SK-N-SH (cell line): ENCODE results near the gene RGS7. TPM values are rescaled to one million over a fixed set of nuclear protein-coding genes. Genes with fewer than 3 reads are reported as not detected.

Experiments used
- CTCF ChIA-PET: fragments of 300-600, 350-600 bp; formaldehyde crosslinking; extraction: SDS; loops from one replicate; lab custom pipeline; 2021; lab: Yijun Ruan, JAX
- POLR2A ChIA-PET: fragments of 350-600 bp; sonication (Branson Sonifier 250); formaldehyde crosslinking; extraction: SDS; loops from one replicate; lab custom pipeline; 2020; ENCODE audit warnings: antibody characterized with exemption, inconsistent platforms; lab: Yijun Ruan, JAX
- DNase-seq: peaks from one replicate; pipeline ENCODE4 v3.0.0; 2012
- H2AFZ ChIP-seq: fragments of 200-600 bp; sonication (generic); 2 replicates; pipeline ENCODE4 v1.8.1; 2016; ENCODE audit warnings: antibody characterized with exemption, mild to moderate bottlenecking, low read depth
- H3F3A ChIP-seq: fragments of 200-600 bp; sonication (generic); replicated peaks from 2 replicates; pipeline ENCODE3; 2016; ENCODE audit warnings: antibody characterized with exemption, mild to moderate bottlenecking; ENCODE audit not compliant: insufficient read depth
- H3K27ac ChIP-seq, 2 experiments: fragments of 200-500 bp in 1 of 2; fragments of 200-600 bp in 1 of 2; sonication (Bioruptor generic) in 1 of 2; sonication (generic), shearing (Covaris generic) in 1 of 2; 2 replicates each; pipeline versions ENCODE4 v1.5.1 to v1.6.1; 2014 to 2016; ENCODE audit warnings: low read depth in 2 of 2, inconsistent platforms in 1 of 2, low read length in 1 of 2, mild to moderate bottlenecking in 1 of 2, mixed read lengths in 1 of 2
- H3K27me3 ChIP-seq: fragments of 200-600 bp; sonication (generic), shearing (Covaris generic); 2 replicates; pipeline ENCODE4 v1.6.1; 2016; ENCODE audit warnings: mixed run types; ENCODE audit not compliant: insufficient read depth
- H3K36me3 ChIP-seq, 2 experiments: fragments of 200-500 bp in 1 of 2; fragments of 200-600 bp in 1 of 2; sonication (Bioruptor generic) in 1 of 2; sonication (generic) in 1 of 2; replicated peaks in 1 of 2; 2 replicates each; pipeline versions ENCODE3 to v1.5.1; 2014 to 2016; ENCODE audit warnings: low read length in 1 of 2, mild to moderate bottlenecking in 1 of 2; ENCODE audit not compliant: insufficient read depth in 2 of 2, control insufficient read depth in 1 of 2
- H3K4me1 ChIP-seq, 2 experiments: fragments of 200-500 bp in 1 of 2; fragments of 200-600 bp in 1 of 2; sonication (Bioruptor generic) in 1 of 2; sonication (generic), shearing (Covaris generic) in 1 of 2; 2 replicates each; pipeline versions ENCODE4 v1.5.1 to v1.6.1; 2014 to 2016; ENCODE audit warnings: low read depth in 1 of 2, low read length in 1 of 2, mixed run types in 1 of 2; ENCODE audit not compliant: insufficient read depth in 2 of 2, control insufficient read depth in 1 of 2
- H3K4me2 ChIP-seq: fragments of 200-600 bp; sonication (generic), shearing (Covaris generic); 2 replicates; pipeline ENCODE4 v1.6.1; 2017; ENCODE audit warnings: mixed run types
- H3K4me3 ChIP-seq, 2 experiments: fragments of 200-500 bp in 1 of 2; fragments of 200-600 bp in 1 of 2; sonication (Bioruptor generic) in 1 of 2; sonication (generic), shearing (Covaris generic) in 1 of 2; 2 replicates each; pipeline versions ENCODE4 v1.5.1 to v1.8.1; 2014 to 2016; ENCODE audit warnings: low read depth in 2 of 2, inconsistent platforms in 1 of 2, low read length in 1 of 2, mild to moderate bottlenecking in 1 of 2, mixed read lengths in 1 of 2, moderate library complexity in 1 of 2
- H3K79me2 ChIP-seq: fragments of 200-600 bp; sonication (generic); 2 replicates; pipeline ENCODE4 v1.8.1; 2017; ENCODE audit warnings: mild to moderate bottlenecking; ENCODE audit not compliant: insufficient read depth
- H3K9ac ChIP-seq: fragments of 200-600 bp; sonication (generic); 2 replicates; pipeline ENCODE4 v1.6.1; 2017; ENCODE audit warnings: mixed run types
- H3K9me2 ChIP-seq: fragments of 200-600 bp; sonication (generic); 2 replicates; pipeline ENCODE4 v1.6.1; 2017; ENCODE audit warnings: mixed run types
- H3K9me3 ChIP-seq: fragments of 200-600 bp; sonication (generic); 2 replicates; pipeline ENCODE4 v1.6.1; 2017; ENCODE audit warnings: mixed run types, mild to moderate bottlenecking, moderate library complexity
- H4K20me1 ChIP-seq: fragments of 200-600 bp; sonication (generic); 2 replicates; pipeline ENCODE4 v1.6.1; 2017; ENCODE audit warnings: mild to moderate bottlenecking, mixed run types; ENCODE audit not compliant: insufficient read depth
- CTCF ChIP-seq: fragments of 200-600 bp; sonication (generic); IDR thresholded peaks from 2 replicates; pipeline ENCODE4 v1.6.1; 2017; ENCODE audit warnings: antibody characterized with exemption, mild to moderate bottlenecking, moderate library complexity
- ELF1 ChIP-seq: IDR thresholded peaks from 2 replicates; pipeline ENCODE4 v1.4.0; 2012
- FOXJ3 ChIP-seq: sonication (generic); formaldehyde crosslinking; IDR thresholded peaks from 2 replicates; pipeline ENCODE4 v1.5.1; 2020; ENCODE audit warnings: mild to moderate bottlenecking, missing genetic modification reagents
- JUND ChIP-seq: IDR thresholded peaks from 2 replicates; pipeline ENCODE4 v1.4.0; 2012
- NRF1 ChIP-seq: IDR thresholded peaks from 2 replicates; pipeline ENCODE4 v1.6.1; 2012; ENCODE audit warnings: low read depth, mild to moderate bottlenecking, low read length
- RCOR1 ChIP-seq: fragments of 150-350 bp; IDR thresholded peaks from 2 replicates; pipeline ENCODE4 v1.6.1; 2017; ENCODE audit warnings: antibody characterized with exemption, low read length
- SIN3A ChIP-seq: IDR thresholded peaks from 2 replicates; pipeline ENCODE4 v1.6.1; 2012; ENCODE audit warnings: low read depth, mild to moderate bottlenecking, low read length, moderate library complexity, borderline replicate concordance
- SMC3 ChIP-seq: IDR thresholded peaks from 2 replicates; pipeline ENCODE4 v1.6.1; 2012; ENCODE audit warnings: low read depth, low read length, improper control_type of control experiment
- WGBS: methylation state at CpG from one replicate; pipeline ENCODE4 v1.1.6; 2017; ENCODE audit warnings: low lambda C conversion rate; 5-methylcytosine and 5-hydroxymethylcytosine counted together
- polyA plus RNA-seq, 3 experiments: library from polyadenylated mRNA; depleted of rRNA; stranded (reverse); fragments of >200 nt; gene quantifications; 2 replicates each; pipeline ENCODE4 v1.2.3, GENCODE V29; 2012
- TF ChIP-seq, protein P1 (sequence below): fragments of 150-350 bp; IDR thresholded peaks from 2 replicates; pipeline ENCODE4 v1.6.1; 2017; ENCODE audit warnings: antibody characterized with exemption, low read length, low read depth, borderline replicate concordance

RGS7 gene
- polyA plus RNA-seq, 1 of the 3 experiments (the other 2 are of a cell fraction), result 0.36 TPM

DNA sequence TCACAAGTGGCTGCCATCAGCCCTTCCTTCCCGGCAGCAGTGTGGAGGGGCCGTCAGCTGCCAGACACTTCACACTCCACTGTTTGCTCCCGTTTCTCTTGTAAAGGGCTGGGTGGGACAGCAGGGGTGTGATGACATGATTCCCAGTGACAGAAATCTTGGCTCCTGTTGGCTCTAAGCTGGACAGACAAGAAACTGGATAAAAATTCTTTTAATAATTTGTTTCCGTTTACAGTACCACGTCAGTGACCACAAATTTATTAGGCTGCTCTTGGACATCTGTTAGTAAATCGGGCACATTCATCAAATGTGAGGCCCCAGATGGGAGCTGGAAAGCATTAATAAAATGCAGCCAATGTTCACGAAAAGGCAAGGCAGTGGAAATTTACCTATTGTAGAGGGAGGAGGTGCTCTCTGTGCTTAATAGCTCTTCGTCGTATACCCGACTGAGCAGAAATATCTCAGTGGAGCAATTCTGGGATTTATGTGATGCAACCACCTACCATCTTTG lies 391.4 kb downstream of the RGS7 start (continued):
- no peak for TF ChIP-seq RCOR1
- TF ChIP-seq, protein P1, sequence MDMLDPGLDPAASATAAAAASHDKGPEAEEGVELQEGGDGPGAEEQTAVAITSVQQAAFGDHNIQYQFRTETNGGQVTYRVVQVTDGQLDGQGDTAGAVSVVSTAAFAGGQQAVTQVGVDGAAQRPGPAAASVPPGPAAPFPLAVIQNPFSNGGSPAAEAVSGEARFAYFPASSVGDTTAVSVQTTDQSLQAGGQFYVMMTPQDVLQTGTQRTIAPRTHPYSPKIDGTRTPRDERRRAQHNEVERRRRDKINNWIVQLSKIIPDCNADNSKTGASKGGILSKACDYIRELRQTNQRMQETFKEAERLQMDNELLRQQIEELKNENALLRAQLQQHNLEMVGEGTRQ, result no peak
- TF ChIP-seq, all 33 proteins: peak for 0

DNA sequence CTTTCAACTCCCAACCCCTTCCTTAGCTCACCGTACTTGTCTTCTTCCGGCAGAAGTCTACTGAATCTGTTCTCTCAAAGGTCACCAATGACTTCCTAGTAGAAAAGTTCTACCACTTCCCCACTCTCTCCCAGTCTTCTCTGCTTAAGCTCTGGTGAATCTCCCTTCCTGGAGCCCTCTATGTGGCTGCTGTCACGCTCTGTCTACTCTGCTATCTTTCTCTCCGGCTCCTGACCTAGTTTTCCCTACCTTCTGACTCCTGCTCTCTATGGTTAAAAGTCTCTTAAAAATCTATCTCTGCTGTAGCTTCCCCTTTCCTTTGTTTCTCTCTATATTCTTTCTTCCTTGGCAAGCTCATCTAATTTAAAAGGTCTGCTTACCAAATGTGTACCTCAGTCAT lies 394.9 kb downstream of the RGS7 start:
- H3K9me2 ChIP-seq, result no peaks in the 10 kb centered on the region
- H3K9me3 ChIP-seq, result no peaks in the 10 kb centered on the region
- H2AFZ ChIP-seq, result no peak overlapping the region
- TF ChIP-seq ELF1, result no peak
- TF ChIP-seq, all 33 proteins: peak for 0
- ChIA-PET POLR2A (no interaction called here), CTCF (interaction anchor here (1.0 kb wide), 2 partner anchors 74 to 538 kb away, joined by 3 read pairs; no protein-coding TSS in a partner anchor)
- Histone ChIP-seq H3K9ac (no peak overlapping the region), H4K20me1 (no peaks in the 10 kb centered on the region), H3K4me2 (no peak overlapping the region), H3K27ac (no peak overlapping the region), H3K27me3 (no peaks in the 10 kb centered on the region; the same call in 1 of the 2 replicates), H3F3A (no peaks in the 10 kb centered on the region), H3K79me2 (no peaks in the 10 kb centered on the region), H3K4me3 (no peak overlapping the region), H3K36me3 (no peaks in the 10 kb centered on the region), H3K4me1 (peaks cover 0 to 2% of the 10 kb centered on the region in 2 experiments; a peak in 1 of 4 replicates)
- DNase-seq, result no peak
- 44% methylated on average over 4 of the region's 4 CpGs for WGBS

- no peak for DNase-seq
- H3K36me3 ChIP-seq, result no peaks in the 10 kb centered on the region
- H3K9me3 ChIP-seq, result no peaks in the 10 kb centered on the region
- no peak overlapping the region for H3K27ac ChIP-seq
- WGBS, result 35% methylated on average over 2 of the region's 2 CpGs
- H3K9me2 ChIP-seq, result no peaks in the 10 kb centered on the region
- no peaks in the 10 kb centered on the region for H3K4me1 ChIP-seq
- no peak overlapping the region for H3K4me3 ChIP-seq
- no peak overlapping the region for H2AFZ ChIP-seq
- TF ChIP-seq NRF1 (no peak), JUND (no peak), CTCF (no peak), FOXJ3 (no peak), SMC3 (no peak), SIN3A (no peak)
- TF ChIP-seq, protein P1, result no peak
- H3K4me2 ChIP-seq, result no peak overlapping the region
- no peaks in the 10 kb centered on the region; the same call in 1 of the 2 replicates for H3K27me3 ChIP-seq
- ChIA-PET CTCF (no interaction called here), POLR2A (no interaction called here)
- no peaks in the 10 kb centered on the region for H4K20me1 ChIP-seq
- no peaks in the 10 kb centered on the region for H3K79me2 ChIP-seq
- H3F3A ChIP-seq, result no peaks in the 10 kb centered on the region
- no peak overlapping the region for H3K9ac ChIP-seq
These were observed 400.6 kb downstream of the RGS7 start for GRCh38 chr1:240956424-240956823.
